ENCODE results near the gene ZNF678. TPM values are rescaled to one million over a fixed set of nuclear protein-coding genes. Genes with fewer than 3 reads are reported as not detected.

ZNF678 gene
- total RNA-seq, 2 experiments from 2014 or later, result 2.8 to 2.9 TPM

GRCh38 chr1:227559499-227559898 lies 3.9 kb upstream of the ZNF678 start:
- peaks cover 0 to 33% of the 10 kb centered on the region in 2 experiments for H3K9me3 ChIP-seq (ENCODE audit: control insufficient read depth in 1 of 2, insufficient read depth in 1 of 2, low read length in 2 of 2)
- H3K36me3 ChIP-seq (ENCODE audit: insufficient read depth, low read length), result no peaks in the 10 kb centered on the region
- no peak for TF ChIP-seq CTCF (IDR thresholded peaks at IDR 0.05)
- peak overlapping the region; percentile 17 for H3K4me3 Mint-ChIP-seq
- POLR2A ChIA-PET, result no interaction called here
- CTCF ChIA-PET, result interaction anchor here (1.0 kb wide), 1 partner anchor 17 kb away, joined by 3 read pairs; no protein-coding TSS in a partner anchor
- intact Hi-C loops (cut with DNase I, micrococcal nuclease), result no loop called here
- ATAC-seq (ENCODE audit: poor library complexity), result no peak
- peaks cover 53% of the 10 kb centered on the region for H3K27me3 Mint-ChIP-seq
- peaks cover 21 to 34% of the 10 kb centered on the region in 2 experiments for H3K27me3 ChIP-seq (ENCODE audit: control insufficient read depth in 1 of 2, insufficient read depth in 2 of 2, low read length in 2 of 2)
- no peak for DNase-seq
- H3K4me3 ChIP-seq (ENCODE audit: low read length), result no peak overlapping the region
- peaks cover 24% of the 10 kb centered on the region for H3K4me1 Mint-ChIP-seq (ENCODE audit: low read depth)
- peaks cover 32% of the 10 kb centered on the region for H3K4me1 ChIP-seq (ENCODE audit: insufficient read depth, low read length)
- no peak overlapping the region for H3K27ac Mint-ChIP-seq
- peaks cover 4% of the 10 kb centered on the region for H3K36me3 Mint-ChIP-seq (ENCODE audit: low read depth)
- no peak overlapping the region for H3K27ac ChIP-seq (ENCODE audit: low read depth in 1 of 2, low read length in 2 of 2)
- H3K9me3 Mint-ChIP-seq, result no peaks in the 10 kb centered on the region

GRCh38 chr1:227559926-227560325 lies 3.4 kb upstream of the ZNF678 start:
- no peak overlapping the region for H3K4me3 Mint-ChIP-seq
- no peak for DNase-seq

GRCh38 chr1:227560393-227561173 lies 2.8 kb upstream of the ZNF678 start:
- Histone ChIP-seq H3K4me1 (ENCODE audit: insufficient read depth, low read length) (peaks cover 36% of the 10 kb centered on the region), H3K36me3 (ENCODE audit: insufficient read depth, low read length) (no peaks in the 10 kb centered on the region), H3K9me3 (ENCODE audit: control insufficient read depth in 1 of 2, insufficient read depth in 1 of 2, low read length in 2 of 2) (peaks cover 0 to 33% of the 10 kb centered on the region in 2 experiments), H3K27me3 (ENCODE audit: control insufficient read depth in 1 of 2, insufficient read depth in 2 of 2, low read length in 2 of 2) (peaks cover 21 to 34% of the 10 kb centered on the region in 2 experiments), H3K27ac (ENCODE audit: low read depth in 1 of 2, low read length in 2 of 2) (no peak overlapping the region), H3K4me3 (ENCODE audit: low read length) (no peak overlapping the region)
- Mint-ChIP-seq H3K4me3 (no peak overlapping the region), H3K27me3 (peaks cover 52% of the 10 kb centered on the region), H3K4me1 (ENCODE audit: low read depth) (peaks cover 25% of the 10 kb centered on the region), H3K27ac (no peak overlapping the region), H3K36me3 (ENCODE audit: low read depth) (peaks cover 4% of the 10 kb centered on the region), H3K9me3 (no peaks in the 10 kb centered on the region)
- POLR2A ChIA-PET, result no interaction called here
- ATAC-seq (ENCODE audit: poor library complexity) (no peak), DNase-seq (peak in 1 of 14 experiments; percentile 33)
- CTCF ChIA-PET, result no interaction called here
- intact Hi-C loops (cut with DNase I, micrococcal nuclease), result loop anchor here (5.0 kb wide), 2 partner anchors 172 to 522 kb away; partner anchors contain the start of gene ARF1 (in 1 of the 2)
- TF ChIP-seq CTCF (IDR thresholded peaks at IDR 0.05), result no peak

More at GRCh38 chr1:227559926-227560325, 3.4 kb upstream of the ZNF678 start:
- Mint-ChIP-seq H3K27me3 (peaks cover 52% of the 10 kb centered on the region), H3K9me3 (no peaks in the 10 kb centered on the region), H3K27ac (no peak overlapping the region), H3K4me1 (ENCODE audit: low read depth) (peaks cover 25% of the 10 kb centered on the region), H3K36me3 (ENCODE audit: low read depth) (peaks cover 4% of the 10 kb centered on the region)
- Histone ChIP-seq H3K27me3 (ENCODE audit: control insufficient read depth in 1 of 2, insufficient read depth in 2 of 2, low read length in 2 of 2) (peaks cover 21 to 34% of the 10 kb centered on the region in 2 experiments), H3K27ac (ENCODE audit: low read depth in 1 of 2, low read length in 2 of 2) (no peak overlapping the region), H3K4me3 (ENCODE audit: low read length) (no peak overlapping the region), H3K4me1 (ENCODE audit: insufficient read depth, low read length) (peaks cover 36% of the 10 kb centered on the region), H3K36me3 (ENCODE audit: insufficient read depth, low read length) (no peaks in the 10 kb centered on the region), H3K9me3 (ENCODE audit: control insufficient read depth in 1 of 2, insufficient read depth in 1 of 2, low read length in 2 of 2) (peaks cover 0 to 33% of the 10 kb centered on the region in 2 experiments)
- POLR2A ChIA-PET, result no interaction called here
- intact Hi-C loops (cut with DNase I, micrococcal nuclease), result loop anchor here (5.0 kb wide), 2 partner anchors 172 to 522 kb away; partner anchors contain the start of gene ARF1 (in 1 of the 2)
- CTCF ChIA-PET, result no interaction called here
- no peak for TF ChIP-seq CTCF (IDR thresholded peaks at IDR 0.05)
- no peak for ATAC-seq (ENCODE audit: poor library complexity)
